Muscle layer of duodenum (tissue), 2 donors: ENCODE data around the gene MXRA5.
"Not testable (repeated sequence)": the region's sequence is repeated elsewhere in the genome, so short reads cannot be mapped to it uniquely, and the experiment has no call there.

Experiments
- H3K27ac ChIP-seq: one replicate; pipeline ENCODE4 v1.7.0; 2013; ENCODE audit warnings: mild to moderate bottlenecking, low read length
- H3K27me3 ChIP-seq: one replicate; pipeline ENCODE4 v1.7.0; 2013; ENCODE audit warnings: low read depth, mild to moderate bottlenecking, control low read depth, low read length
- H3K36me3 ChIP-seq, 2 donors: one replicate each; pipeline ENCODE4 v1.7.0; 2013; ENCODE audit warnings: low read length in 2 of 2, control low read depth in 1 of 2, mild to moderate bottlenecking in 1 of 2; ENCODE audit not compliant: insufficient read depth in 2 of 2, control insufficient read depth in 1 of 2
- H3K4me1 ChIP-seq, 2 donors: one replicate each; pipeline ENCODE4 v1.7.0; 2013; ENCODE audit warnings: low read length in 2 of 2, mild to moderate bottlenecking in 2 of 2, control low read depth in 1 of 2, moderate library complexity in 1 of 2; ENCODE audit not compliant: insufficient read depth in 2 of 2, control insufficient read depth in 1 of 2
- H3K4me3 ChIP-seq, 2 donors: one replicate each; pipeline ENCODE4 v1.7.0; 2013; ENCODE audit warnings: low read length in 2 of 2, low read depth in 1 of 2, mild to moderate bottlenecking in 1 of 2
- H3K9me3 ChIP-seq, 2 donors: one replicate each; pipeline ENCODE4 v1.7.0; 2013; ENCODE audit warnings: low read length in 2 of 2, control low read depth in 1 of 2, mild to moderate bottlenecking in 1 of 2; ENCODE audit not compliant: control insufficient read depth in 1 of 2
- donor health status: healthy.

The MXRA5 gene

DNA sequence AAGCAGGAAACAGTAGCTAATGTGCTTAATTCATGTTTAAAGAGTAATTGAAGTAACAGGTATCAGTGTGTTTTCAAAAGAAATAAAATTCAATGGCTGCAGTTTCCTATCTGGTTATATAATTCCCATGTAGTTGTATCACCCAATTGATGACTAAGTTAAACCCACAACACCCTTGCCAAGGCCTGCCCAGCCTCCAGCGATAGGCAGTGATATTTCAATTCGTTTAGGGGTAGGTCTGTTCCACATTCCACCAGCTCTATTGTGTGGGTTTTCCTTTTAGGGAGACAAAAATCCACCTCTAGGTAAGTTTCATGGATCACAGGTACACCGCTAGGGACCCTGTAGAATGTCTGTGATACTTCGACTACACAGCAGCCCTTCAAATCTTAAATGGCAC, 24.7 kb upstream of the MXRA5 start:
- H3K27me3 ChIP-seq: no peaks in the 10 kb centered on the region
- H3K36me3 ChIP-seq: no peaks in the 10 kb centered on the region
- H3K4me3 ChIP-seq: no peak overlapping the region
- no peak overlapping the region for H3K27ac ChIP-seq
- H3K4me1 ChIP-seq: no peaks in the 10 kb centered on the region
- H3K9me3 ChIP-seq: no peaks in the 10 kb centered on the region

DNA sequence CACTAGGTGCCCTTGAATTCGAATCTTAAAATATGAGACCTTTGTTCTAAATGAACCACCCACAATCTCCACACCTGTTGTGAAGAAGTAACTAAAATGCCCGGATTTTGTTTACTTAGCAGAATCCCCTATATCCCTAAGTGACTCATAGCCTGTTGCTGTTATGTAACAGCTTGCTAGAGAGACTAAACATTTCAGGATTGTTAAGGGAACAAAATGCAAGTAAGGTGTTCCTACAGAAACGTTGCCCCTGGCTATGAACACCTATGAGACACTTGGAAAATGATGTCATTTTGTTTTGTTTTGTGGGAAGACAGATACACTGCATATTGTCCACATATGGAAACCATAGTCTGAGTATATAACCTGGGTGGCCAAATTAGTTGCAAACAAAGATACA, 24.2 kb upstream of the MXRA5 start:
- H3K36me3 ChIP-seq: no peaks in the 10 kb centered on the region
- H3K27me3 ChIP-seq: no peaks in the 10 kb centered on the region
- no peak overlapping the region for H3K4me3 ChIP-seq
- H3K4me1 ChIP-seq: no peaks in the 10 kb centered on the region
- H3K27ac ChIP-seq: no peak overlapping the region
- H3K9me3 ChIP-seq: no peaks in the 10 kb centered on the region

DNA sequence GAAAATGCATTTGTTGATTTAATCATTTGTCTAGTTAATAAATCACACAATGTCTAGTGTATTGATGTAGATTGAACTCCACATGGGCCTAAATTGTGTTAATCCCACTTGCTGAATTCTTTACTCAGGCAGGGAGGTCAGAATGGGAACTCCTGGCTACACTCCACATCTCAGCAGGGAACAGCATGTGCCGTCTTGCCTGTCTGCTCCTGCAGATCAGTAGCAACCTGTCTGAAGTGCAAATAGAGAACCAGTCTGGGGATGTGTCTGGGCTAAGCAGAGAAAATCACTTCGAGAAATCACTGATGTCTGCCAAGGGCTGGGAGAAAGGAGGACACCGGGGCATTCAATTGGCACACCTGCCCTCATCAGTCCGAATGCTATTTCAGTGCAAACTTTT, 16.5 kb upstream of the MXRA5 start:
- no peaks in the 10 kb centered on the region for H3K36me3 ChIP-seq
- H3K9me3 ChIP-seq: no peaks in the 10 kb centered on the region
- H3K27me3 ChIP-seq: no peaks in the 10 kb centered on the region
- no peak overlapping the region for H3K4me3 ChIP-seq
- H3K27ac ChIP-seq: no peak overlapping the region
- H3K4me1 ChIP-seq: no peaks in the 10 kb centered on the region

DNA sequence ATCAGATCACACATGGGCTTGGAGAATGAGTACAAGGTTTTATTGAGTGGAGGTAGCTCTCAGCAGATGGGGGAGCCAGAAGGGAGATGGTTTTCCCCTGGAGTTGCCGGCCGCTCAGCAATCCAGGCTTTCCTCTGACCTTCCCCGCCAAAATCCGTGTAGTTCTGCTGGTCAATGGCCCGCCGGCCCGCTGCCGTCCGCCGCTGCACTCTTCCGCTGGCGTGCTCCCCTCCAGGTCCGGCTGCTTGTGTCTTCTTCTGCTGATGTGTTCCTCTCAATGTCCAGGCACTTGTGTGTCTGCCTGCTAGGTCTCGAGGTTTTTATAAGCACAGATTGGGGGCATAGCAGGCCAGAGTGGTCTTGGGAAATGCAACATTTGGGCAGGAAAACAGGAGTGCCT, 14.4 kb upstream of the MXRA5 start:
- H3K27ac ChIP-seq: no peak overlapping the region
- H3K4me3 ChIP-seq: no peak overlapping the region
- H3K36me3 ChIP-seq: no peaks in the 10 kb centered on the region
- no peaks in the 10 kb centered on the region for H3K4me1 ChIP-seq
- H3K27me3 ChIP-seq: no peaks in the 10 kb centered on the region
- H3K9me3 ChIP-seq: no peaks in the 10 kb centered on the region

DNA sequence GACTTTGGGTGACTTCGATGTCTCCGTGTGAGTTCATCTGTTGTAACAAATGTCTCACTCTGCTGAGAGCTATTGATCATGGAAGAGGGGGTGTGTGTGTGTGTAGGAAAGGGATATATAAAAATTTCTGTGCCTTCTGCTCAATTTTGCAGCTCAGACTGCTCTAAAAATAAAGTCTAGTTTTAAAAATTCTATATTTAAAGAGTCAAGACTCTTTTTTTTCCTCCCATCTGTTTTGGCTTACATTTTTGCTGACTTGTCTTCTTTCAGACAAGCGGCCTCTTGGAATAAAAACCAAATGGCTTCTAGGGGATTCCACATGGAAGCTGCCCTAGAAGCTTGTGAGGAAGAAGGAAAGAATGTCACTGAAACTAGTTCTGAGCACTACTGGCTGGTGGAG, 6.3 kb upstream of the MXRA5 start:
- H3K9me3 ChIP-seq, H3K27me3 ChIP-seq, H3K4me3 ChIP-seq, H3K36me3 ChIP-seq, H3K4me1 ChIP-seq, H3K27ac ChIP-seq: not testable (repeated sequence)

DNA sequence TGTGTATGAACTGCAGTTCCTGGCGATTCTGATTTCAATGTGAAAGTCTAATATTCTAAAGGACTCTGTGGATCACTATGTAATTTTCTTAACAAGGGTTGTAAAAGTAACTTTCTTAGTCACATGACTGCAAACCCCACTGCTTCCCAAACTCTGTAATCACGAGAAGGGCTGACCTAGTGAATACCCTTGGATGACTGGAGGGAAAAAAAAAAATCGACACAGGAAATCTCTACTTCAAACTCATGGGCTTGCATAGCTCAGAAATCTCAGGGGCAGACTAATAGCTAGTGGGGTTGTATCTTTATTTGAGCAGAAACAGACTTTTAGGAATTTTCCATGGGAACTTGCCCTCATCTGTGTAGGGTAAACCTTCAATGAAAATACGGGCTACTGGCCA, 4.8 kb upstream of the MXRA5 start:
- no peaks in the 10 kb centered on the region for H3K27me3 ChIP-seq
- H3K9me3 ChIP-seq: no peaks in the 10 kb centered on the region
- H3K4me3 ChIP-seq: no peak overlapping the region
- H3K27ac ChIP-seq: no peak overlapping the region
- H3K36me3 ChIP-seq: no peaks in the 10 kb centered on the region
- H3K4me1 ChIP-seq: no peaks in the 10 kb centered on the region

DNA sequence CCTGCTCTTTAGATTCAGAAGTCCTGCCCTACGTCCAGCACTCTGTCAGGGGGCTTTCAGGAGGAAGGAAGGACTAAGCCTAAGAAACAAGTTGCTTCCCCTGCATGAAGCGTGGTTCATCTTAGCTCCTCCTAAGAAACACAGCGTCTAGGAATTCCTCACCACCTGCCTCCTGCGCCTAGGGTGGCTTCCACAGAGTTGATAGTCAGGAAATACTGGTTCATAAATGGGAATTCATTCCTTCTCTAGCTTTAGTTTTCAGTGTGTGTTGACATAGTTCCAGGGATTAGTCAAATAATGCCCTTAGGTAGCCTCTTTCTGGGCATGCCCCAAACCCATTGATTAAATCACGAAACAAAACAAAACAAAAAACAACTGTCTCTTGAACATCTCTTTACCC, 1.7 kb upstream of the MXRA5 start:
- Histone ChIP-seq H3K27ac (no peak overlapping the region), H3K27me3 (no peaks in the 10 kb centered on the region), H3K4me1 (no peaks in the 10 kb centered on the region), H3K9me3 (no peaks in the 10 kb centered on the region), H3K4me3 (no peak overlapping the region), H3K36me3 (no peaks in the 10 kb centered on the region)

DNA sequence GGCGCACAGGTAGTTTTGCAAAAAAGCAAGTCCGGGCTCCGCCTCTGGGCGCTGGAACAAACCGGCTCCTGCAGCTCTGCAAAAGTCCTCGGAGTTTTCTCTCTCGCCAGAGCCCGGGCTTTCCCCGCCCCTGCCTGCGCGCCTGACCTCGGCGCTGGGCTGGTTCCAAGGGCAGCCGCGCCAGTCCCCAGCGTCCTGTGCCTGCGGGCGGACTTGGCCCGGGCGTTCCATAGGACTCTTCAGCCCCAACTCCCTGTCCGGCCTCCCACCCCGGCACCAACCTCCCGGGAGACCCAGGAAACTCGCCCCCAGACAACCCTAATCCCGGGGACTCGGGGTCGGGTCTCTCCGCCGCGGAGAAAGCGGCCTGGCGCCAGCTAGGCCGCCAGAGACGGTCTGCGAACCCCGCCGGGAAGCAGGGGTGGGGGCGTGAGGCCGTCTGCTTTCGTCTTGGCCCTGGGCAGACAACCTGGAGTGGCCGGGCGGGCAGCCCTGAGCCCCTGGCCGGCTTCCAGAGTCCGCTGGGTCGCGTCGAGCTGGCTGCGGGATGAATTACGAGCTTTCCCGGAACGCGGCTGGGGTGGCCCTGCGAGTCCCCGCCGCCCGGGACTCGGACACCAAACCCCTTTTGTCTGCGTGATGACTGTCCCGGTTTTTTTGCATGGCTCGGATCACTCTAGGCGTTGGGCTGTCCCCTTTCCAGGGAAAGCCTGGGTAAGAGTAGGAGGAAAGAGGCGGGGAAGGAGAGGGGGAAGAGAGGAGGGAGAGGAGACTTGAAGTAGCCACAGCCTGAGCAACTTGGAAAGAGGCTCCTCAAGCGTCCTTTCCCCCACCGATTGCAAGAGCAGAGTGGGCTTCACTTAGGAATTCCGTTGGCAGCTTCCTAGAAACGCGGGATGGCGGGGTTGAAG, 916 bp downstream of the MXRA5 start:
- Histone ChIP-seq H3K27ac (no peak overlapping the region), H3K9me3 (no peaks in the 10 kb centered on the region), H3K4me1 (no peaks in the 10 kb centered on the region), H3K27me3 (no peaks in the 10 kb centered on the region), H3K4me3 (peak overlapping the region; percentile 30 to 50), H3K36me3 (no peaks in the 10 kb centered on the region)

DNA sequence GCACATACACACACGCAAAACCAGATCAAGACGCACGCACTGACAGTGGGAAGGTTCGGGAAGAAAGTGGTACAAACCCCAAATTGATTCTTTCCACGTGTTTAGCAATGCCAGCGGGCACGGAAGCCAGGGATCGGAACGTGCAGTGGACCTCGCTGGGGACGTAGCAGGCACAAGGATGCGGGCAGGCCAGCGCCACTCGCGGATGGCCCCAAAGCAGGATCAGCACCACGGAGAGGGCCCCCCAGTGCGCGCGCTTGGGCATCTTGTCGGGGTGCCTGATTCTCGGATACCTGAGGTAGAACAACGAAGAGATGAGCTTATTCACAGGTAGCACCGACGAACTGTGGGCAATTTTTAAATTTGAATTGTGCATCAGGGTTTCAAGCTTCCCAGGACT, 2.9 kb downstream of the MXRA5 start:
- not testable (repeated sequence) for H3K27ac ChIP-seq, H3K4me3 ChIP-seq, H3K27me3 ChIP-seq, H3K36me3 ChIP-seq, H3K9me3 ChIP-seq, H3K4me1 ChIP-seq

DNA sequence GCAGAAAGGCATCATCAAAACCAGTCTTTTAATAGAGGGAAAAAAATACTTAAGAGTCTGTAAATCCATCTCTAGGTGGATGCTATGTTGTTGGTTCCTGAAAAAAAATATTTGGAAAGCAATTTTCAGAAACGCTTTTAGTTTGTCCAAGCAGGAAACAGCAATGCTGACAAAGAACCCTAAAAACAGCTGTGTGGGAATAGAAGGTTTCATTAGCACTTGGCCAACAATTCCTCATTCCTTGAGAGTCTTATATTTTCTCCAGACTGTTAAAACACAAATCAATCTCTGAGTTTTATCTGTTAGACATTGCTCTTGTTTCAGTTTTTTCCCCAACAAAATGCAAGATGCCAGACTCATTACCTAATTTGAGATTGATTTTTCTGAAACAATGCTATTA, 6.4 kb downstream of the MXRA5 start:
- H3K36me3 ChIP-seq: no peaks in the 10 kb centered on the region
- no peaks in the 10 kb centered on the region for H3K4me1 ChIP-seq
- no peaks in the 10 kb centered on the region for H3K27me3 ChIP-seq
- no peak overlapping the region for H3K27ac ChIP-seq
- H3K9me3 ChIP-seq: no peaks in the 10 kb centered on the region
- H3K4me3 ChIP-seq: no peak overlapping the region

DNA sequence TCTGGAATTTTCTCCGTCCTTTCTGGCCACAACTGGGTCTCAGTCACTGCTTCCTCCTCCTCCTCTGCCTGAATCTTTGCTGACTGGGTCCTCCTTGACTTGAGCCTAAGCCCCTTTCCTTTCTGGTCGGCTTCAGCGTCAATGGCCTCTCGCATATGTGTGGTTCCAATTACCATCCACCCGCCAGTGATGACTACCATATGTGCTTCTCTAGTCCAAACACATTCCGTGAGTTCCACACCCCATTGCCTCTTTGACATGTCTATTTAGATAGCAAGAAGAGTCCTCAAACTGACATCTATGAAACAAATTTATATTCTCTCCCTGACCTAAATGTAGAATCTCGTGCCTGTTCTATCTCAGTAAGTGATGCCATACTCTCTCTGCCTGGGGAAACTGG, 19.8 kb downstream of the MXRA5 start:
- Histone ChIP-seq H3K4me1 (no peaks in the 10 kb centered on the region), H3K27ac (no peak overlapping the region), H3K4me3 (no peak overlapping the region), H3K9me3 (peaks cover 0 to 3% of the 10 kb centered on the region in 2 donors), H3K27me3 (no peaks in the 10 kb centered on the region), H3K36me3 (no peaks in the 10 kb centered on the region)

DNA sequence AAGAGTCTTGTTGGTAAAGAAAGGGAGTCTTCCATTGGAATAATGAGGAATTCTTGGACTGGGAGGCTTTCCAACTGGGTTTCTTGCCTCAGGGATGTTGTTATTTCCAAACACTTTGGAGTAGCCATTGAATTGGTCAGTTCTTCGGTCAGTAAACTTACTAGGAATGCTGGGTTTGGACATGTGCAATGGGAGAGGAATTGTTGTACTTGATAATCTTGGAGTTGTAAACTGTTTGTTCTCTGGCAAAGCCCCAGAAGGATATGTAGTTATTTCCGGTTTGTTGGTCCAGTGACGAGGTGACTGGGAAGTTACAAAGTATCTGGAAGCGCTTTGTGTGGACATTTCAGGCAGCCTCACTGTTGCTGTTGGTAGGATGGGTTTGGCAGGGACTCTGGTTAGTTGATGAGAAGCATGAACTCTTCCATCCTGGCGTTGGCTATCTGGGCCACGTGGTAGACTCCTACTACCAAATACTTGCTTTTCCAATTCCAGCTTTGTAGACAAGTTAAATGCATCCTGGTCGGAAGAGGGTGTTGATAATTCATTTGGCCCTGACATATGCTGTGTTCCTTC, 25.9 kb downstream of the MXRA5 start:
- H3K4me1 ChIP-seq: no peaks in the 10 kb centered on the region
- no peak overlapping the region for H3K4me3 ChIP-seq
- no peaks in the 10 kb centered on the region for H3K9me3 ChIP-seq
- no peaks in the 10 kb centered on the region for H3K36me3 ChIP-seq
- H3K27me3 ChIP-seq: no peaks in the 10 kb centered on the region
- H3K27ac ChIP-seq: no peak overlapping the region
